ENCODE results near the gene LRRC14B. TPM values are rescaled to one million over a fixed set of nuclear protein-coding genes. Genes with fewer than 3 reads are reported as not detected.

The LRRC14B gene
- total RNA-seq, 1 donor from 2014 or later, result not detected

DNA sequence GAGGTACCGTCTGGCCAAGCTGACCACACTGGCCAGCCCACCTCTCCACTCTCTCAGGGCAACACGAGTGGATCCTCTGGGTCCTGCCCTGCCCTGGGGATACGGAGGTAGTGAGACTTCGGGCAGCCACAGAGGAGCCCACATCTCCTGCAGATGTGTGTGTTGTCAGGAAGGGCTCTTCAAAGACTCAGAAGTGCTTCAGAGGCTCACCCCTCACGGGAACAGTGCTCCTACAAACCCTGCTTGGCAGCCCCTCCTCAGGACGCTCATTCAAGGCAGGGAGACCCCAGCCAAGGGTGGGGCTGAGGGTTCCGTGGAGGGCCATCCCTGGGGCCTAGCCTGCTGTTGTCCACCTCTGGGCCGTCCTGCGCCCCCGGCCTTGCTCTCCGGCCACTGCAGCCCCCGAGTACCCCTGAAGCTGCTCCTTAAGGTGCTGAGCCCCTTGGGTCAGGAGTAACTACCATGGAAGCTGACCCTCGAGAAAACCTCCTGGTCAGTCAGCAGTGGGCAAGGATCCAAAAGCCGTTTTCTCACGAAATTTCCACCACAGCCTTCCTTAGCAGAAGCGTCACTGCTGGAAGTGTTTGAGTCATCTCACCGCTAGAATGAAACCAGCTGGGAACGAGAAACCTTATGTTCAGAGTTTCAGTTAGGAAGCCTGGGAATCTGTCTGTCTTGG, 23.2 kb upstream of the LRRC14B start:
- TF ChIP-seq POLR2AphosphoS5 (IDR thresholded peaks at IDR 0.05; ENCODE audit: insufficient read depth in 1 of 2, low read depth in 1 of 2), result no peak
- no peak for TF ChIP-seq POLR2A (IDR thresholded peaks at IDR 0.05)
- no peak for TF ChIP-seq CTCF (IDR thresholded peaks at IDR 0.05)
- Histone ChIP-seq H3K36me3 (no peaks in the 10 kb centered on the region), H3K9me3 (no peaks in the 10 kb centered on the region), H3K27ac (no peak overlapping the region), H3K27me3 (no peaks in the 10 kb centered on the region), H3K4me3 (no peak overlapping the region), H3K4me1 (no peaks in the 10 kb centered on the region)
- DNase-seq (ENCODE audit: extremely low spot score in 2 of 2), result no peak
- intact Hi-C loops (cut with DNase I), result no loop called here

GRCh38 chr5:169071-169727, 22.1 kb upstream of the LRRC14B start:
- no peak for DNase-seq (ENCODE audit: extremely low spot score in 2 of 2)
- Histone ChIP-seq H3K4me3 (no peak overlapping the region), H3K9me3 (no peaks in the 10 kb centered on the region), H3K4me1 (no peaks in the 10 kb centered on the region), H3K27ac (no peak overlapping the region), H3K36me3 (no peaks in the 10 kb centered on the region), H3K27me3 (no peaks in the 10 kb centered on the region)
- intact Hi-C loops (cut with DNase I), result no loop called here
- peak in 1 of 2 donors; percentile 45 for TF ChIP-seq POLR2AphosphoS5 (IDR thresholded peaks at IDR 0.05; ENCODE audit: insufficient read depth in 1 of 2, low read depth in 1 of 2)
- no peak for TF ChIP-seq CTCF (IDR thresholded peaks at IDR 0.05)

GRCh38 chr5:169728-170094, 21.6 kb upstream of the LRRC14B start:
- H3K27me3 ChIP-seq, result no peaks in the 10 kb centered on the region
- no peaks in the 10 kb centered on the region for H3K36me3 ChIP-seq
- H3K4me1 ChIP-seq, result no peaks in the 10 kb centered on the region
- no peak overlapping the region for H3K4me3 ChIP-seq
- no peaks in the 10 kb centered on the region for H3K9me3 ChIP-seq
- intact Hi-C loops (cut with DNase I), result no loop called here
- TF ChIP-seq CTCF (IDR thresholded peaks at IDR 0.05) (no peak), POLR2AphosphoS5 (IDR thresholded peaks at IDR 0.05; ENCODE audit: insufficient read depth in 1 of 2, low read depth in 1 of 2) (no peak), POLR2A (IDR thresholded peaks at IDR 0.05) (no peak)
- H3K27ac ChIP-seq, result no peak overlapping the region
- DNase-seq (ENCODE audit: extremely low spot score in 2 of 2), result no peak

- no peak overlapping the region for H3K27ac ChIP-seq
- H3K4me3 ChIP-seq, result no peak overlapping the region
- no peaks in the 10 kb centered on the region for H3K36me3 ChIP-seq
- no peaks in the 10 kb centered on the region for H3K27me3 ChIP-seq
- intact Hi-C loops (cut with DNase I), result no loop called here
- H3K9me3 ChIP-seq, result no peaks in the 10 kb centered on the region
- TF ChIP-seq POLR2A (IDR thresholded peaks at IDR 0.05), result no peak
- no peak for TF ChIP-seq CTCF (IDR thresholded peaks at IDR 0.05)
- no peak for TF ChIP-seq POLR2AphosphoS5 (IDR thresholded peaks at IDR 0.05; ENCODE audit: insufficient read depth in 1 of 2, low read depth in 1 of 2)
- no peak for DNase-seq (ENCODE audit: extremely low spot score in 2 of 2)
- no peaks in the 10 kb centered on the region for H3K4me1 ChIP-seq
Measured at GRCh38 chr5:170971-171800, 20.1 kb upstream of the LRRC14B start.

All from vagina (tissue), 2 donors.